Loucy (cell line): ENCODE measurements around the gene SAE1.
A peak's percentile ranks its signal among the peaks of the same experiment; 100 is the strongest.

Experiments
- H2AFZ ChIP-seq: fragments of 200-600 bp; sonication (generic); 2 replicates; pipeline ENCODE4 v1.6.0; 2016; ENCODE audit warnings: antibody characterized with exemption, mild to moderate bottlenecking, low read length, moderate library complexity
- H3F3A ChIP-seq: fragments of 200-600 bp; 2 replicates; pipeline ENCODE4 v1.6.0; 2016; ENCODE audit warnings: antibody characterized with exemption, low read depth, mild to moderate bottlenecking
- H3K27me3 ChIP-seq: fragments of 200-600 bp; sonication (generic); 2 replicates; pipeline ENCODE4 v1.6.1; 2014; ENCODE audit warnings: low read length, mild to moderate bottlenecking; ENCODE audit not compliant: insufficient read depth, poor library complexity, severe bottlenecking
- H3K36me3 ChIP-seq: fragments of 200-600 bp; sonication (generic); 2 replicates; pipeline ENCODE4 v1.6.1; 2016; ENCODE audit warnings: low read length; ENCODE audit not compliant: insufficient read depth
- H3K4me1 ChIP-seq: fragments of 200-600 bp; sonication (generic); 2 replicates; pipeline ENCODE4 v1.5.1; 2014; ENCODE audit warnings: low read length, mild to moderate bottlenecking; ENCODE audit not compliant: insufficient read depth, poor library complexity, severe bottlenecking
- H3K4me2 ChIP-seq: fragments of 200-600 bp; sonication (generic); 2 replicates; pipeline ENCODE4 v1.6.0; 2014; ENCODE audit warnings: antibody characterized with exemption, low read length, low read depth, mild to moderate bottlenecking; ENCODE audit not compliant: poor library complexity, severe bottlenecking
- H3K4me3 ChIP-seq: fragments of 200-600 bp; sonication (generic); 2 replicates; pipeline ENCODE4 v1.5.1; 2014; ENCODE audit warnings: low read length, mild to moderate bottlenecking, mixed read lengths; ENCODE audit not compliant: poor library complexity, severe bottlenecking
- H3K79me2 ChIP-seq: fragments of 200-600 bp; sonication (generic); 2 replicates; pipeline ENCODE4 v1.6.1; 2014; ENCODE audit warnings: low read length; ENCODE audit not compliant: insufficient read depth
- H3K9ac ChIP-seq: fragments of 200-600 bp; sonication (generic); 2 replicates; pipeline ENCODE4 v1.6.0; 2014; ENCODE audit warnings: mild to moderate bottlenecking, low read depth, low read length, moderate library complexity; ENCODE audit not compliant: poor library complexity, severe bottlenecking
- H3K9me2 ChIP-seq: fragments of 200-600 bp; sonication (generic); replicated peaks from 2 replicates; pipeline ENCODE4 v1.6.1; 2016; ENCODE audit warnings: low read depth, low read length, mixed read lengths
- H3K9me3 ChIP-seq: fragments of 200-600 bp; sonication (generic); 2 replicates; pipeline ENCODE4 v1.6.1; 2014; ENCODE audit warnings: mild to moderate bottlenecking, antibody characterized with exemption, low read length, low read depth; ENCODE audit not compliant: insufficient read depth
- H4K20me1 ChIP-seq: fragments of 200-600 bp; sonication (generic); 2 replicates; pipeline ENCODE4 v1.6.0; 2014; ENCODE audit warnings: antibody characterized with exemption, low read length, mild to moderate bottlenecking; ENCODE audit not compliant: insufficient read depth, poor library complexity, severe bottlenecking
- EZH2phosphoT487 ChIP-seq: fragments of 200-600 bp; IDR thresholded peaks from 2 replicates; pipeline ENCODE4 v1.6.1; 2018; ENCODE audit warnings: antibody characterized with exemption, mild to moderate bottlenecking, moderate library complexity, borderline replicate concordance
- TF ChIP-seq, protein P1 (sequence below): fragments of 200-600 bp; sonication (generic); conservative IDR thresholded peaks from 2 replicates; pipeline ENCODE4 v1.5.1; 2014; ENCODE audit warnings: mild to moderate bottlenecking, antibody characterized with exemption, low read length

Gene SAE1

GRCh38 chr19:47112166-47112996, 18.3 kb upstream of the SAE1 start:
- peak overlapping the region; percentile 100 for H3K9ac ChIP-seq

DNA sequence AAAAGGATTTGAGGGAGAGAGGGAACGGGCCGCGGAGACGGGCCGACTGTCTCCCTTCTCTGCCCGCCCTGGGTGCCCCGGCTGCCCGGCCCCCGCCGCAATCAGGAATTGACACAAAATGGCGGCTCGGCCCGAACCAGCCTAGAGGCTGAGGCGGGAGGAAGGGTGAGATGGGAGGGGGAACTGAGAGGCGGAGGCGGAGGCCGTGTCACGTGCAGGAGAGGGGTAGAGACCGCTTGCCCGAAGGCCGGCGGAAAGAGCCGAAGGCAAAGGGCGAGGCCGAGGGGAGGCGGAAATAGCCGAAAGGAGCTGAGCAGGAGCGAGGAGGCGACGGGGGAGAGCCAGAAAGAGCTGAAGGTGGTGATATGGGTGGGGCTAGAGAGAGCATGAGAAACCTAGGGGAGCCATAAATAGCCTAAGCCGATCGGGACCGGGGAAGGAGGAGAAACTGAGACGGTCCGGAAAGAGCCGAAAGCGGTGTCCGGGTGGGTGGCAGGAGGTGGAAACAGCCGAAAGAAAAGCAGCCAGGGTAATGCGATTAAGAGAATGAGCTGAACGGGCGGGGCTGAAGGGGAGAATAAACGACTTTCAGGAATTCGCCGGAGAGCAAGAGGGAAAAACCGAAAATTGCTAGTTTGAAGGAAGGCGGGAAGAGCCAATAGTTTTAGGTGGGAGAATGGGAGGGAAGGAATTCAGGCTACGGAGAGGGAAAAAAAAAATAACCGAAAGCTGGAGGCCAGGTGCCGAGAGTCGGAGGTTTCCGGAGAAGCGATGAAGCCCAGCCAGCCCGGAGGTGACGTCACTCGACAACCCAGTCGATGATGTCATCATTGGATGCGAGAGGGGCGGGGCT, 17.4 kb upstream of the SAE1 start, which contains the start of gene ZC3H4:
Gene ZC3H4, minus strand, starts transcription at position 780 of the 853 bp plus-strand sequence. CDS start 1,192 bp downstream, outside the sequence.
- Histone ChIP-seq H3K9ac (peak within 1 kb of the TSS; percentile 100), H3K9me2 (no peaks in the 10 kb centered on the region), H3K27me3 (peaks cover 19% of the 10 kb centered on the region), H3K4me3 (peak within 1 kb of the TSS; percentile 99), H2AFZ (peak within 1 kb of the TSS; percentile 82), H3K4me1 (peaks cover 29% of the 10 kb centered on the region), H3K36me3 (peaks cover 12% of the 10 kb centered on the region), H3K79me2 (peaks cover 46% of the 10 kb centered on the region), H3F3A (peaks cover 18% of the 10 kb centered on the region), H3K4me2 (peak within 1 kb of the TSS; percentile 78), H4K20me1 (peaks cover 9% of the 10 kb centered on the region), H3K9me3 (no peaks in the 10 kb centered on the region)
- TF ChIP-seq, protein P1, sequence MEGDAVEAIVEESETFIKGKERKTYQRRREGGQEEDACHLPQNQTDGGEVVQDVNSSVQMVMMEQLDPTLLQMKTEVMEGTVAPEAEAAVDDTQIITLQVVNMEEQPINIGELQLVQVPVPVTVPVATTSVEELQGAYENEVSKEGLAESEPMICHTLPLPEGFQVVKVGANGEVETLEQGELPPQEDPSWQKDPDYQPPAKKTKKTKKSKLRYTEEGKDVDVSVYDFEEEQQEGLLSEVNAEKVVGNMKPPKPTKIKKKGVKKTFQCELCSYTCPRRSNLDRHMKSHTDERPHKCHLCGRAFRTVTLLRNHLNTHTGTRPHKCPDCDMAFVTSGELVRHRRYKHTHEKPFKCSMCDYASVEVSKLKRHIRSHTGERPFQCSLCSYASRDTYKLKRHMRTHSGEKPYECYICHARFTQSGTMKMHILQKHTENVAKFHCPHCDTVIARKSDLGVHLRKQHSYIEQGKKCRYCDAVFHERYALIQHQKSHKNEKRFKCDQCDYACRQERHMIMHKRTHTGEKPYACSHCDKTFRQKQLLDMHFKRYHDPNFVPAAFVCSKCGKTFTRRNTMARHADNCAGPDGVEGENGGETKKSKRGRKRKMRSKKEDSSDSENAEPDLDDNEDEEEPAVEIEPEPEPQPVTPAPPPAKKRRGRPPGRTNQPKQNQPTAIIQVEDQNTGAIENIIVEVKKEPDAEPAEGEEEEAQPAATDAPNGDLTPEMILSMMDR = no peak
- TF ChIP-seq EZH2phosphoT487 = no peak

More at GRCh38 chr19:47112166-47112996, 18.3 kb upstream of the SAE1 start:
- peak overlapping the region; percentile 34; the same call in 1 of the 2 replicates for H2AFZ ChIP-seq
- no peaks in the 10 kb centered on the region for H3K9me2 ChIP-seq
- H3K27me3 ChIP-seq = peaks cover 19% of the 10 kb centered on the region
- H3K36me3 ChIP-seq = peaks cover 12% of the 10 kb centered on the region
- H3K4me2 ChIP-seq = peak overlapping the region; percentile 82
- H3K9me3 ChIP-seq = no peaks in the 10 kb centered on the region
- peaks cover 9% of the 10 kb centered on the region for H4K20me1 ChIP-seq
- H3F3A ChIP-seq = peaks cover 24% of the 10 kb centered on the region
- H3K79me2 ChIP-seq = peaks cover 54% of the 10 kb centered on the region
- peak overlapping the region; percentile 99 for H3K4me3 ChIP-seq
- no peak for TF ChIP-seq EZH2phosphoT487
- TF ChIP-seq, protein P1 = no peak
- H3K4me1 ChIP-seq = peaks cover 38% of the 10 kb centered on the region

DNA sequence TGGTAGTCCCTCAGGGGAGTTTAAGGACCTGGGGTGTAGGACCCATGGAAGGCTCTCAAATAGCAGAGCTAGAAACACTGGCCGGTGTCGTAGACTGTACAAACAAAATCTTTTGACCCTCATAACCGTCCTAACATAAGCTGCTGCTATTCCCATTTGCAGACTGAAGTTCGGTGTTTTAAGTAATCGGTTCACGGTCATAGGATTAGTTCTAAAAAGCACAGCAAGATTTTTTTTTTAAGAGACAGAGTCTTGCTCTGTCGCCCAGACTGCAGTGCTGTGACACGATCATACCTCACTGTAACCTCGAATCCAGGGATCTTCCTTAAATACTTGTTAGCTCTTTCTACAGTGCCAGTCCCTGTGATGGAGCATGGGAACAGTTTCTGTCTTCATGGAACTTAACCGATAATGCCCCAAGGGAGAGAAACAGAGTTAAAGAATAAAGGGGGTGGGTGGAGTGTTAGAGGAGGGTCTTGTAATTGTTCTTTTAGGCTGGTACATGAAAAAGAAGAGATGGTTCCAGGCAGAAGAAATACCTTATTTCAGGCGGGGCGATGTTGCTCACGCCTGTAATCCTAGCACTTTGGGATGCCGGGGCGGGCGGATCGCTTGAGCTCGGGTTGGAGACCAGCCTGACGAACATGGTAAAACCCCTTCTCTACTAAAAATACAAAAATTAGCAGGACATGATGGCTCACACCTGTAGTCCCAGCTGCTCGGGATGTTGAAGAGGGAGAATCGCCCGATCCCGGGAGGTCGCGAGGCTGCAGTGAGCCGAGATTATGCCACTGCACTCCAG, 16.6 kb upstream of the SAE1 start:
- H4K20me1 ChIP-seq = peaks cover 9% of the 10 kb centered on the region
- peak overlapping the region; percentile 99 for H3K4me3 ChIP-seq
- TF ChIP-seq EZH2phosphoT487 = no peak
- TF ChIP-seq, protein P1 = no peak
- peaks cover 12% of the 10 kb centered on the region for H3K36me3 ChIP-seq
- peak overlapping the region; percentile 78 for H3K4me2 ChIP-seq
- peak overlapping the region; percentile 100 for H3K9ac ChIP-seq
- peaks cover 38% of the 10 kb centered on the region for H3K79me2 ChIP-seq
- peaks cover 19% of the 10 kb centered on the region for H3K27me3 ChIP-seq
- H3K9me2 ChIP-seq = no peaks in the 10 kb centered on the region
- peaks cover 21% of the 10 kb centered on the region for H3K4me1 ChIP-seq
- H3F3A ChIP-seq = peaks cover 12% of the 10 kb centered on the region
- H2AFZ ChIP-seq = peak overlapping the region; percentile 82
- no peaks in the 10 kb centered on the region for H3K9me3 ChIP-seq
